ENCODE measurements around the gene CELA2A. TPM values are rescaled to one million over a fixed set of nuclear protein-coding genes. Genes with fewer than 3 reads are reported as not detected.
A peak's percentile ranks its signal among the peaks of the same experiment; 100 is the strongest.

Gene CELA2A
- total and polyA plus RNA-seq, 9 of the 15 experiments (the other 6 are each of a cell fraction or from before 2014, with no cell fraction given): 0.62 TPM; not detected in 8

DNA sequence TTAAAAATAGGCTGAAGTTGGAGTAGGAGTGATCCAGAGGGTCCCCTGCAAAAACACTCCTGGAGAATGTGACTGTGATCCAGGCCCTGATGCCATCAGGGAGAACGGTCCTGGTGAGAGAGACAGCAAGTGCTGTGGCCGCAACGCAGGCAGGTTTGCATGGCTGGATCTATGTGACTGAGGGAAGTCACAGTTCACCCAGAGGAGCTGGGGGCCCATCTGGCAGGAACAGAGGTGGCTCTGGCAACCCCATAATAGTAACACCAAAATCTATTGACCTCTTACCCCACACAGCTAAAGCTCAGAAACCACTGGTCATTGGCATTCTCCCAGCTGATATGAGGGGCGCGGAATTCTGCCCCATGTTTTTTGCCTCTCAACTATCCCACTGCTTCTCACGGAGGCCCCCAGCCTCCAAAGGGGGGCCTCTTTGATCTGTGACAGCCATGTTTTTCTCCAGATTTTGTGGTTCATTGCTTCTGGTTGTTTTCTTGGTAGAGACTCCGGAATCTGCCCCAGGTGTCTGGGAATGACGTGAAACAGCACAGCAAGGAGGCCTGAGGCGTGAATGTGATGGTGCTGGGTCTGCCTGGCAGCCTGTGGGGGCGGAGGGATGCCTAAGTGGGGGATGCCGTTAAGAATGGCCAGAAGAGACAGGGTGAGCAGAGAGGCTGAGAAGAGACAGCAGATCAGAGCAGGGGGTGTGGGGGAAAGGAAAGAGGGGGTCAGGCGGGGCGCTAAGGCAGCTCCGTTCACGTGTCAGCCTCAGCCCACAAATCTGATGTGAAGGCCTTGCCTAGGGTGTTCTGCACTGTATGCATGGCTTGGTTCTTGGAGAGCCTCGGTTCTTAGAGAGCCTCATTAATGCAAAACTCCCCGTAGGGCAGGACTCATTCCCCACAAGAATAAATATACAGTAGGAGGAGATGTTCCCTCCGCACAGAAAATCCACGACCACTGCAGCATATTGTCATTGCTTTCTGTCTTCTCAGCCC, 43.9 kb downstream of the CELA2A start:
- FAIRE-seq (no peak), ATAC-seq (no peak), DNase-seq (ENCODE audit: extremely low read depth in 1 of 4, low spot score in 3 of 4) (no peak)
- WGBS (ENCODE audit: insufficient coverage, low coverage, missing lambda C conversion rate): 79% methylated on average over 15 of the region's 19 CpGs
- no TSS peak for BruUV-seq (replicated peaks)
- H3K9me3 ChIP-seq (replicated peaks; ENCODE audit: control insufficient read depth, insufficient read depth, low read depth, low read length): no peaks in the 10 kb centered on the region
- H3K4me1 ChIP-seq (replicated peaks in 1 of 2; ENCODE audit: control insufficient read depth in 2 of 2, insufficient read depth in 2 of 2, low read length in 2 of 2): no peaks in the 10 kb centered on the region
- H2AFZ ChIP-seq (ENCODE audit: low read depth, low read length): no peak overlapping the region
- H3K4me3 ChIP-seq: no peak overlapping the region
- ChIA-PET POLR2A (interaction anchor here (0.6 to 1.0 kb wide), 3 partner anchors 11 to 16 kb away, joined by 3 to 4 read pairs (median 4); no protein-coding TSS in a partner anchor), CTCF (ENCODE audit: low intra/inter-chr PET ratio) (interaction anchor here (0.5 to 2.6 kb wide), 4 partner anchors 67 to 372 kb away, joined by 3 to 8 read pairs (median 4); no protein-coding TSS in a partner anchor)
- H4K20me1 ChIP-seq (replicated peaks; ENCODE audit: control insufficient read depth, insufficient read depth, low read length): no peaks in the 10 kb centered on the region
- H3K27ac ChIP-seq (ENCODE audit: extremely low read depth, low read depth, low read length): no peak overlapping the region
- no peaks in the 10 kb centered on the region for H3K9me1 ChIP-seq (ENCODE audit: control insufficient read depth, insufficient read depth, low read length)
- intact Hi-C loops (cut with micrococcal nuclease): loop anchor here (5.0 kb wide), 1 partner anchor 178 kb away; no protein-coding TSS in a partner anchor
- TF ChIP-seq, protein P1, sequence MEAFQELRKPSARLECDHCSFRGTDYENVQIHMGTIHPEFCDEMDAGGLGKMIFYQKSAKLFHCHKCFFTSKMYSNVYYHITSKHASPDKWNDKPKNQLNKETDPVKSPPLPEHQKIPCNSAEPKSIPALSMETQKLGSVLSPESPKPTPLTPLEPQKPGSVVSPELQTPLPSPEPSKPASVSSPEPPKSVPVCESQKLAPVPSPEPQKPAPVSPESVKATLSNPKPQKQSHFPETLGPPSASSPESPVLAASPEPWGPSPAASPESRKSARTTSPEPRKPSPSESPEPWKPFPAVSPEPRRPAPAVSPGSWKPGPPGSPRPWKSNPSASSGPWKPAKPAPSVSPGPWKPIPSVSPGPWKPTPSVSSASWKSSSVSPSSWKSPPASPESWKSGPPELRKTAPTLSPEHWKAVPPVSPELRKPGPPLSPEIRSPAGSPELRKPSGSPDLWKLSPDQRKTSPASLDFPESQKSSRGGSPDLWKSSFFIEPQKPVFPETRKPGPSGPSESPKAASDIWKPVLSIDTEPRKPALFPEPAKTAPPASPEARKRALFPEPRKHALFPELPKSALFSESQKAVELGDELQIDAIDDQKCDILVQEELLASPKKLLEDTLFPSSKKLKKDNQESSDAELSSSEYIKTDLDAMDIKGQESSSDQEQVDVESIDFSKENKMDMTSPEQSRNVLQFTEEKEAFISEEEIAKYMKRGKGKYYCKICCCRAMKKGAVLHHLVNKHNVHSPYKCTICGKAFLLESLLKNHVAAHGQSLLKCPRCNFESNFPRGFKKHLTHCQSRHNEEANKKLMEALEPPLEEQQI (IDR thresholded peaks at IDR 0.05): no peak
- TF ChIP-seq, protein P2, sequence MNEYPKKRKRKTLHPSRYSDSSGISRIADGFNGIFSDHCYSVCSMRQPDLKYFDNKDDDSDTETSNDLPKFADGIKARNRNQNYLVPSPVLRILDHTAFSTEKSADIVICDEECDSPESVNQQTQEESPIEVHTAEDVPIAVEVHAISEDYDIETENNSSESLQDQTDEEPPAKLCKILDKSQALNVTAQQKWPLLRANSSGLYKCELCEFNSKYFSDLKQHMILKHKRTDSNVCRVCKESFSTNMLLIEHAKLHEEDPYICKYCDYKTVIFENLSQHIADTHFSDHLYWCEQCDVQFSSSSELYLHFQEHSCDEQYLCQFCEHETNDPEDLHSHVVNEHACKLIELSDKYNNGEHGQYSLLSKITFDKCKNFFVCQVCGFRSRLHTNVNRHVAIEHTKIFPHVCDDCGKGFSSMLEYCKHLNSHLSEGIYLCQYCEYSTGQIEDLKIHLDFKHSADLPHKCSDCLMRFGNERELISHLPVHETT (CRISPR knock-in tag; conservative IDR thresholded peaks at IDR 0.05 in 1 of 2, IDR thresholded peaks at IDR 0.05 in 1 of 2): no peak
- no peak for TF ChIP-seq ZNF124 (CRISPR knock-in tag; IDR thresholded peaks at IDR 0.05)
- TF ChIP-seq SMARCA5 (IDR thresholded peaks at IDR 0.05): no peak
- TF ChIP-seq ZNF655 (CRISPR knock-in tag; IDR thresholded peaks at IDR 0.05): no peak
- TF ChIP-seq, protein P3, sequence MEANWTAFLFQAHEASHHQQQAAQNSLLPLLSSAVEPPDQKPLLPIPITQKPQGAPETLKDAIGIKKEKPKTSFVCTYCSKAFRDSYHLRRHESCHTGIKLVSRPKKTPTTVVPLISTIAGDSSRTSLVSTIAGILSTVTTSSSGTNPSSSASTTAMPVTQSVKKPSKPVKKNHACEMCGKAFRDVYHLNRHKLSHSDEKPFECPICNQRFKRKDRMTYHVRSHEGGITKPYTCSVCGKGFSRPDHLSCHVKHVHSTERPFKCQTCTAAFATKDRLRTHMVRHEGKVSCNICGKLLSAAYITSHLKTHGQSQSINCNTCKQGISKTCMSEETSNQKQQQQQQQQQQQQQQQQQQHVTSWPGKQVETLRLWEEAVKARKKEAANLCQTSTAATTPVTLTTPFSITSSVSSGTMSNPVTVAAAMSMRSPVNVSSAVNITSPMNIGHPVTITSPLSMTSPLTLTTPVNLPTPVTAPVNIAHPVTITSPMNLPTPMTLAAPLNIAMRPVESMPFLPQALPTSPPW (CRISPR knock-in tag; IDR thresholded peaks at IDR 0.05): no peak
- no peak for TF ChIP-seq ZNF280B (CRISPR knock-in tag; IDR thresholded peaks at IDR 0.05)
- peak overlapping the region in 1 of 2 experiments; percentile 32; a peak in 1 of 4 replicates for H3K9ac ChIP-seq (ENCODE audit: insufficient read depth in 1 of 2, low read depth in 2 of 2, low read length in 2 of 2)
- no peaks in the 10 kb centered on the region for H3K27me3 ChIP-seq (ENCODE audit: control insufficient read depth in 2 of 2, insufficient read depth in 2 of 2, low read length in 2 of 2)
- peaks cover 39% of the 10 kb centered on the region for H3K36me3 ChIP-seq (ENCODE audit: control insufficient read depth, insufficient read depth, low read length)
- in situ Hi-C loops (cut with MboI): no loop called here
- H3K4me2 ChIP-seq (ENCODE audit: insufficient read depth, low read length): no peak overlapping the region
- H3K79me2 ChIP-seq (ENCODE audit: control insufficient read depth, insufficient read depth, low read length): no peaks in the 10 kb centered on the region

Measured in K562 (cell line).